ENCODE results near the gene FRMD4A.
"Not testable (repeated sequence)": the region's sequence is repeated elsewhere in the genome, so short reads cannot be mapped to it uniquely, and the experiment has no call there.

FRMD4A gene

DNA sequence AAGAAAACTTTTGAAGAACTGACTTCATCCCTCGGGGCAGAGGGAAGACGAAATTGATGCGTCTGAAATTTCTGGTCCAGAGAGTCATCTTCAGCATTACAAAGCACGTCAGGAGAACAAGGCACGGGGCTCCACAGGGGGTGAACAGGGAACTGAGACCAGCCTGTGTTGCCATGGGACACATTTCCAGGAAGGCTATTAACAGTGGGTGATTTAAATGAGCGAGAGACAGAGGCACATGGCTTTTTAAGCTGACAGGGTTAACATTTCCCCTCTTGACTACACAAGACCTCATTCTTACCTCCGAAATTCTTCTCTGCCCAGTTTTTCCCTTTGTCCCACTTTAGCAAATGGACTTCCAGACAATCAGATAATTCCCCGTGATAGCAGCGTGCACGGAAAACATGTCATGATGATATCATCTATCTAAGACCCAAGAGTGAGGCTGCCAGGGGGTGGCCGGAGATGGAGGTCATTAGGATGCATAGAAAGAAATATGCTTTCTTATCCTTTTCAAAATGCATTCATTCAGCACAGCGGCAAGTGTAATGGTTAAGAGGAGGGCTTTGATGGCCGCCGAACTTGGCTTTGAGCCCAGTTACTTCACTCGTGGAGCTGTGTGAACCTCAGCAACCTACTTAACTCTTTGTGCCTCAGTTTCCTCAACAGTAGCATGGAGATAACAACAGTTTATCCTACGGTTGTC lies 496.0 kb downstream of the FRMD4A start:
- DNase-seq, result peak; percentile 88

GRCh38 chr10:13831711-13832141 lies 499.0 kb downstream of the FRMD4A start:
- peak; percentile 35 for DNase-seq

GRCh38 chr10:13830385-13830784 lies 500.3 kb downstream of the FRMD4A start:
- DNase-seq, result no peak

DNA sequence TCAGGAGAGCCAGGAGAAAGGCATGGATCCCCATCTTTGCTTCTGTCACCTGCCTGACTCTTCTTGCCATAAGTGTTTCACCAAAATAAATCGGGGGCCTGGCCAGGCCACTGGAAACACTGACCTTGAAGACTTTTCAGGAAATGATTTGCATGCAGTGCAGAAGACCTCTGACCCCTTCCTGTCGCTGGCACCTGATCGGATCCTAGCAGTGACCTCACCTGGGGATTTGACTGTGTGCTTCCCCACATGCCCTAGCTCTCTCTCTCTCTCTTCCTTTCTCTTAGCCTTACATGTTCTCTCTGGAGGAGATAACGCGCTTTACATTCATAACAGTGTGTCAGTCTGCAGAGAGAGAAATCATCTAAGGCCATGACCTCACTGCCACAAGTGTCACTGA lies 500.9 kb downstream of the FRMD4A start:
- DNase-seq, result no peak

GRCh38 chr10:13828284-13828683 lies 502.4 kb downstream of the FRMD4A start:
- not testable (repeated sequence) for DNase-seq

DNA sequence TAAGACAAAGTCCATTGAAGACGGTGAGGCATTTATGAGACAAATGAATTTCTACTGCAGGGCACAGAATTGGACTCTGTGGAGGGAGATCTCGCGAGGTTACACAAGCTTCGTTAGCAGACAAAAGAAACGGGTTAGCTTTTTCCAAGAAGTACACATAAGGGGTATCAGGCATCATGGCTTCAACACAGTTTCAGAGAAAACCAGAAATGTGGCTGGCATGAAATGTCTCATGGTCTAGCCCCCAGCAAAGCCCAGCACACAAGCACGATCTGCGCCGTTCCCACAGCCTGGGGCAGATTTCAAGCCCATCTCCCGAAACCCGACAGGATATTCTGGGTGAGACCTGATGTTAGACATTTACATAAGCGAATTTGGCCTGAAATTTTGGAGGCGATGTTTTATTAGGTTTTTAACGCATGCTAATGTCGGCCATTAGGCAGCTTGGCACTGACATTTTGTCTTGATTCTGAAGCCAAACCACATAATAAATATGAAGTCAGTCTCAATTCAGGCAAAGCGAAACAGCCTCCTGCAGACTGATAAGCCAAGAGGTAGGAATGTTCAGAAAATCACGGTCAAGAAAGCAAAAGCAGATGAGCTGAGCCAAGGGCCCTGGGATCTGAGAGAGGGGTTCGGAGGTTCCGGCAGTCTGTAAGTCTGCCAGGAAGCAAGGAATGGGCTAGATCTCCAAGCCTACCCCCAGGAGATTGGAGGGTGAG lies 503.5 kb downstream of the FRMD4A start:
- DNase-seq, result peak; percentile 51

DNA sequence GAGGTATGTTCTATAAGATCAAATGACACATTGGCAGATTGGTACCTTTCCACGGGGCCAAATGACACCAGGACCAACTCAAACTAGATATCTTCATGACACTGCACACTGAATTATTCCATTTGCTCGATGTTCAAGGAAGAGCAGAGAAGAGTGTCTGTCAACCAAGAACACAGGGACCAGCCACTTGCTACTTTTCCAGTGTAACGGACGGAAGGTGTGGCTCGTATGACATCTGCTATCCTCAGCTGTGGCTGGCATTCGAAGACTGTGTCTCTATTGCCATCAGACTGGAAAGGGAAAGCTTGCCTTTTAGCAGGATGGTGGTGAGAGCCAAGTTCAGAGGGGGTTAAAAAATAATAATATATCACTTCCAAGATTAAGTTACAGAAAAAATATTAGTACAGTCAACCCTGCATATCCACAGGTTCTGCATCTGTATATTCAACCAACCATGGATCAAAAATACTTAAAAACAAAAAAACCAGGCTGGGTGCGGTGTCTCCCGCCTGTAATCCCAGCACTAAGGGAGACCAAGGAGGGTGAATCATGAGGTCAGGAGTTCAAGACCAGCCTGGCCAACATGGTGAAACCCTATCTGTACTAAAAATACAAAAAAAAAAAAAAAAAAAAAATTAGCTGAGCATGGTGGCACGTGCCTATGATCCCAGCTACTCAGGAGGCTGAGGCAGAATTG lies 506.9 kb downstream of the FRMD4A start:
- peak; percentile 43 for DNase-seq

DNA sequence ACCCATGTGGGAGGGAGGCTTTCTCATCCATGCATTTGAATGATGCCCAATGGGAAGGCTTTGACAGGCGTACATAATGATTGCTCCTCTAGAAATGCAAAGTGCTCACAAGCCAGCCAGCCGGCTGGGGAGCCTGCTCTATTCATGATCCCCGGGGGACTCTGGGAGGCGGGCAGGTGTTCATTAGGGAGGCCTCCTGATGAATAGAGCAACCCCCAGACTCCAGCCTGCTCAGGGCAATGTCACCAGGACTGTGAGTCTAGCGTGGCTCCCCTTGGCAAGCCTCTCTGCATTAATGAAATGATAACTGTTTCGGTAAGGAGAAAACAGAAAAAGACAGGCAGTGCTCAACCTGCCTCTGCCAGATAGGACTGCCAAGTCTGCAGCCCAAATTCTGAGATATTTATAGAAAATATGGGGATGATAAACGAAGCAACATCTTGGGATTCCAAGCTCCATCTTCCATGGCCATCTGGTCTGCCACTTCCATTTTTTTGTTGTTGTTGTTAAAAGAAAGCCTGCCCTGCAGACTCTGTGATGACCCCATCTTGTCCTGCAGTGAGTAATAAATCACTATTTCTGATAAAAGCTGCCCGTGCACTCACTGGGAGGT lies 507.5 kb downstream of the FRMD4A start:
- DNase-seq, result peak; percentile 83

- DNase-seq, result peak; percentile 81
These were observed 508.2 kb downstream of the FRMD4A start for GRCh38 chr10:13822490-13822889.

- peak; percentile 62 for DNase-seq
These were observed 509.8 kb downstream of the FRMD4A start for GRCh38 chr10:13820964-13821337.

DNA sequence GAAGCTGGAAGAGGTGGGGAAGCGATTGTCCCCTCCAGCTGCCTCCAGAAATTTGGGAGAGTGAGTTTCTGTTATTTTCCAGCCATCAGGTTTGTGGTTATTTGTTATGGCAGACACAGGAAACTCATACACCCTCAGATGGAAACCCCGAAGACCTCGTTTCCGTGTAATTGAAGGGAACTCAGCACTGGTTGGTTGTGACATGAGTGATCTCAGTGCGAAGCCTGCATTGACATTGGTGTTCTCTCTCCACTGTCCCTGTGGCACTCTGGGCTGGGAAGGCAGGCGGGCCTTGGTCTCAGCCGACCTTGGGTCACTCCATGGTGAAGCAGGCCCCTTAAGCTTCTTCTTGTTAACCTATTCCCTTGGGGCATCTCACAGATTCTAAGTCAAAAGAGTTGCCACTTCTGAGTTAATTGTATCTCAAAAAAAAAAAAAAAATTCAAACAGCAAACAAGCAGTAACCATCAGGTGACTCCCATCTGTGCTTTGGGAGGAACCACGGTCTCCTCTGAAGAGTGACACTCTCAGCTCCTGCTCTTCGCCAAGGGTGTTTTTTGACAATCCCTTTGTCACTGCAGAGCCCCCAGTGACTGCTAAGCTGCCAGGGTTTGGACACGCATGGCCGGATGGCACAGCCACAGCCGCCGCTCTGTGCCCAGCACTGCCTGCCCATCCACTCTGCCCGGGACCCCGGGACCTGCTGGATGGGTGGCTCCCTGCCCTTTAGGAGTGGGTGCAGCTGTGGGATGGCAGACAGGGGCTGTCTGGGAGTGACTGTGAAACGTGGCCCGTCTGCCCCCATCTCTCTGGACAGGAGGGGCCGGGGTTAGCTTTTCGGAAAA lies 510.4 kb downstream of the FRMD4A start:
- DNase-seq, result peak; percentile 52

- DNase-seq, result no peak
These were observed 514.4 kb downstream of the FRMD4A start for GRCh38 chr10:13816195-13816925.

- DNase-seq, result no peak
These were observed 515.0 kb downstream of the FRMD4A start for GRCh38 chr10:13815756-13816155.

DNA sequence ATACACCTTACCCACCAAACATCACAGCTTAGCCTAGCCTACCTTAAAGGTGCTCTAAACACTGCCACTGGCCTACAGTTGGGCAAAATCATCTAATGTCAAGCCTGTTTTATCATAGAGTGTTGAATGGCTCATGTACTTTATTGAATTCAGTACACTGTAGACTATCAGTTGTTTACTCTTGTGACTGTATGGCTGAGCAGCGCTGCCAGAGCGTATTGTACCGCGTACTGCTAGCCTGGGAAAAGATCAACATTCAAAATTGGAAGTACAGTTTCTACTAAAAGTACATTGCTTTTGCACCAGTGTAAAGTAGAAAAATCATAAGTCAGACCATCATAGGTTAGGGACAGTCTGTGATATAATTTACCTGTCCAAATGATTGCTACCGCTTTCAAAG lies 517.2 kb downstream of the FRMD4A start:
- DNase-seq, result no peak

DNA sequence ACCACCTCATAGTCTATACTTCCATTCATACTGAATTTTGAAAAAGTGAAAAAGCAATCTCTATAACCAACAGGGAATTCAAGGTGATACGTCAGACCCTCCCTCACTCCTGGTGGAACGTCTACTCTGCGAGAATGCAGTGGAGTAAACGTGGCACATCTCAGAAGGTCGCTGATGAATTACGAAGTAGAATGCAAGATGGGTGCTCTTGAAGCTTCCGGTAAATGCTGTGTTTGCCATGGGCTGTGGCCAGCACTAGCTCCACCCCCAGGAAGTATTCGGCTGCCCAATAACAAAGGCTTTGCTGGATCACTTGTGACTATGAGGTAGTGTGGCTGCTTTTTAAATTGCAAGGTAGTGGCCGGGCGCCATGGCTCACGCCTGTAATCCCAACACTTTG lies 517.9 kb downstream of the FRMD4A start:
- no peak for DNase-seq

GRCh38 chr10:13810568-13810967 lies 520.2 kb downstream of the FRMD4A start:
- peak; percentile 45 for DNase-seq

GRCh38 chr10:13809427-13809826 lies 521.3 kb downstream of the FRMD4A start:
- DNase-seq, result peak; percentile 44

- DNase-seq, result peak; percentile 49
These were observed 522.0 kb downstream of the FRMD4A start for GRCh38 chr10:13808556-13809391.

- DNase-seq, result no peak
These were observed 524.3 kb downstream of the FRMD4A start for GRCh38 chr10:13806419-13806818.
